Vagina (tissue), 2 donors: ENCODE results near the gene GBP6. TPM values are rescaled to one million over a fixed set of nuclear protein-coding genes. Genes with fewer than 3 reads are reported as not detected.

Experiments used
- DNase-seq, 2 donors: peaks; one replicate each; pipeline ENCODE4 v3.0.0-alpha.2; 2017; ENCODE audit errors: extremely low spot score in 2 of 2
- H3K27ac ChIP-seq: fragments of 200-600 bp; sonication (generic); one replicate; pipeline ENCODE4 v1.5.1; 2019
- H3K27me3 ChIP-seq: fragments of 200-600 bp; sonication (generic); one replicate; pipeline ENCODE4 v1.5.1; 2019
- H3K36me3 ChIP-seq, 2 donors: fragments of 200-600 bp; sonication (generic); one replicate each; pipeline ENCODE4 v1.5.1; 2017 to 2019
- H3K4me1 ChIP-seq: fragments of 200-600 bp; sonication (generic); one replicate; pipeline ENCODE4 v1.5.1; 2019
- H3K4me3 ChIP-seq, 2 donors: fragments of 200-600 bp; sonication (generic); 1 replicate in 1 of 2; 2 replicates in 1 of 2; pipeline ENCODE4 v1.5.1; 2016 to 2019
- H3K9me3 ChIP-seq: fragments of 200-600 bp; sonication (generic); one replicate; pipeline ENCODE4 v1.5.1; 2019
- CTCF ChIP-seq, 3 experiments: fragments of 450-650 bp in 2 of 3; fragments of 200-600 bp in 1 of 3; sonication (generic) in 1 of 3; IDR thresholded peaks; one replicate each; pipeline ENCODE4 v1.5.1; 2017 to 2019; ENCODE audit warnings: antibody characterized with exemption in 3 of 3, mild to moderate bottlenecking in 2 of 3, moderate library complexity in 2 of 3
- POLR2A ChIP-seq, 2 donors: fragments of 450-650 bp; IDR thresholded peaks; one replicate each; pipeline ENCODE4 v1.6.1; 2017; ENCODE audit warnings: antibody characterized with exemption in 2 of 2, mild to moderate bottlenecking in 2 of 2, moderate library complexity in 2 of 2
- POLR2AphosphoS5 ChIP-seq, 2 donors: sonication (generic); formaldehyde crosslinking; IDR thresholded peaks; one replicate each; pipeline ENCODE4 v1.9.0; 2017; ENCODE audit warnings: antibody characterized with exemption in 2 of 2, mild to moderate bottlenecking in 2 of 2, low read depth in 1 of 2; ENCODE audit not compliant: insufficient read depth in 1 of 2
- intact Hi-C: fragments of 100-400 bp; cut with DNase I; formaldehyde crosslinking; loops from one replicate; pipeline ENCODE4 v1.15.1; 2023
- total RNA-seq: library from RNA; depleted of rRNA; stranded (reverse); fragments of >200 nt; gene quantifications from one replicate; pipeline ENCODE4 v1.2.3, GENCODE V29; 2016

GBP6 gene
- total RNA-seq, 1 donor from 2014 or later = 23.1 TPM

GRCh38 chr1:89360716-89361115 lies 3.1 kb upstream of the GBP6 start:
- no peak overlapping the region for H3K4me3 ChIP-seq
- H3K9me3 ChIP-seq = no peaks in the 10 kb centered on the region
- no peak for DNase-seq
- TF ChIP-seq CTCF (IDR thresholded peaks at IDR 0.05) (no peak), POLR2AphosphoS5 (IDR thresholded peaks at IDR 0.05; ENCODE audit: insufficient read depth in 1 of 2, low read depth in 1 of 2) (no peak), POLR2A (IDR thresholded peaks at IDR 0.05) (no peak)
- H3K27me3 ChIP-seq = no peaks in the 10 kb centered on the region
- no peak overlapping the region for H3K27ac ChIP-seq
- intact Hi-C loops = no loop called here
- no peaks in the 10 kb centered on the region for H3K36me3 ChIP-seq
- H3K4me1 ChIP-seq = peaks cover 5% of the 10 kb centered on the region

- TF ChIP-seq POLR2A (IDR thresholded peaks at IDR 0.05) = no peak
- no peak for TF ChIP-seq CTCF (IDR thresholded peaks at IDR 0.05)
- no peak for TF ChIP-seq POLR2AphosphoS5 (IDR thresholded peaks at IDR 0.05; ENCODE audit: insufficient read depth in 1 of 2, low read depth in 1 of 2)
- Histone ChIP-seq H3K27ac (no peak overlapping the region), H3K4me3 (no peak overlapping the region), H3K9me3 (no peaks in the 10 kb centered on the region), H3K27me3 (no peaks in the 10 kb centered on the region), H3K36me3 (no peaks in the 10 kb centered on the region), H3K4me1 (peaks cover 5% of the 10 kb centered on the region)
- DNase-seq = no peak
- intact Hi-C loops = no loop called here
Measured at GRCh38 chr1:89361681-89362080, 2.2 kb upstream of the GBP6 start.

- TF ChIP-seq CTCF (IDR thresholded peaks at IDR 0.05) (no peak), POLR2A (IDR thresholded peaks at IDR 0.05) (no peak), POLR2AphosphoS5 (IDR thresholded peaks at IDR 0.05; ENCODE audit: insufficient read depth in 1 of 2, low read depth in 1 of 2) (no peak)
- no peaks in the 10 kb centered on the region for H3K36me3 ChIP-seq
- peak overlapping the region in 1 of 2 donors; percentile 32 for H3K4me3 ChIP-seq
- no peak overlapping the region for H3K27ac ChIP-seq
- H3K9me3 ChIP-seq = no peaks in the 10 kb centered on the region
- intact Hi-C loops = no loop called here
- H3K4me1 ChIP-seq = peaks cover 5% of the 10 kb centered on the region
- DNase-seq = no peak
- no peaks in the 10 kb centered on the region for H3K27me3 ChIP-seq
Measured at GRCh38 chr1:89363196-89363595, 663 bp upstream of the GBP6 start.

DNA sequence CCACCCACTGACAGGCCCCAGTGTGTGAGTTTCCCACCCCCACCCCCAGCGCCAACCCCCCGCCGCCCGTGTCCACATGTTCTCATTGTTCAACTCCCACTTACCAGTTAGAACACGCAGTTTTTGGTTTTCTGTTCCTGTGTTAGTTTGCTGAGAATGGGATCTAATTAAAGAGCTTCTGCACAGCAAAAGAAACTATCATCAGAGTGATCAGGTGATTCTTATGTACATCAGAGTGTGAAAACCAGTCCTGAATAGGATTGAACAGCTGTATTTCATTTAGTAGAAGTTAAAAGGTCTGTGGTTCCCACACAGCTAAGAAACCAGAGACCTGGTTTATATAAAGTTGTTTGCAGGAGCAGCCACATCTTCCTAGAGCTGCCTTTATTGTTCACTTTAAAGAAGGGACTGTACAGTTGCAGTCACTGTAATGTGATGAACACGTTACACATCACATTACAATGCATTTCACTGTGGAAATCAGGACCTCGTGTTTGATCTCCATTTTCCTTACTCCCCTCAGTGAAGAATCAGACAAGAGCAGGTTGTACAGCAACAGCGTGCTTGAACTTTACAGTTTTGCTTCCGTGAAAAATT lies 1.2 kb downstream of the GBP6 start:
- Histone ChIP-seq H3K27ac (no peak overlapping the region), H3K4me3 (peak overlapping the region in 1 of 2 donors; percentile 32), H3K4me1 (peaks cover 5% of the 10 kb centered on the region), H3K9me3 (no peaks in the 10 kb centered on the region), H3K27me3 (no peaks in the 10 kb centered on the region), H3K36me3 (no peaks in the 10 kb centered on the region)
- intact Hi-C loops = no loop called here
- DNase-seq = no peak
- TF ChIP-seq POLR2AphosphoS5 (IDR thresholded peaks at IDR 0.05; ENCODE audit: insufficient read depth in 1 of 2, low read depth in 1 of 2) (no peak), CTCF (IDR thresholded peaks at IDR 0.05) (no peak), POLR2A (IDR thresholded peaks at IDR 0.05) (no peak)

DNA sequence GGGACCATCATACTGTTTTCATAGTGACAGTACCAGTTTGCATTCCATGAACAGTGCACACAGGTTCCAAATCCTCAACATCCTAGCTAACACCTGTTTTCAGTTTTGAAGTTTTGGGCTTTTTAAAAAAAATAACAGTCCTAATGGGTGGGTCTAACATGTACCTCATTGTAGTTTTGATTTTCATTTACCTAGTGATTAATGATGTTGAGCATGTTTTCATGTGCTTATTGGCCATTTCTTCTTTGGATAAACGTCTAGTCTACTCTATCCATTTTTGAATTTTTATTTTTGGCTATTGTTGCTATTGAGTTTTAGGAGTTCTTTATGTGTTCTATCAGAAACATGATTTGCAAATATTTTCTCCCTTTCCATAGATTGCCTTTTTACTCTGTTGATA lies 3.4 kb downstream of the GBP6 start:
- Histone ChIP-seq H3K27ac (no peak overlapping the region), H3K4me3 (no peak overlapping the region), H3K4me1 (peaks cover 5% of the 10 kb centered on the region), H3K36me3 (no peaks in the 10 kb centered on the region), H3K9me3 (no peaks in the 10 kb centered on the region), H3K27me3 (no peaks in the 10 kb centered on the region)
- TF ChIP-seq POLR2AphosphoS5 (IDR thresholded peaks at IDR 0.05; ENCODE audit: insufficient read depth in 1 of 2, low read depth in 1 of 2) (no peak), CTCF (IDR thresholded peaks at IDR 0.05) (no peak), POLR2A (IDR thresholded peaks at IDR 0.05) (no peak)
- DNase-seq = no peak
- intact Hi-C loops = no loop called here
